Neutrophil (primary cell): Measurements from ENCODE around the gene TNRC6B.
A peak's percentile ranks its signal among the peaks of the same experiment; 100 is the strongest.

Experiments
- H3K27ac ChIP-seq: fragments of 200-600 bp; sonication (generic); 2 replicates; pipeline ENCODE4 v1.5.1; 2016; ENCODE audit warnings: mild to moderate bottlenecking, moderate library complexity
- H3K27me3 ChIP-seq: fragments of 200-600 bp; sonication (generic); 2 replicates; pipeline ENCODE4 v1.6.0; 2016; ENCODE audit warnings: mild to moderate bottlenecking
- H3K36me3 ChIP-seq: fragments of 200-600 bp; sonication (generic); 2 replicates; pipeline ENCODE4 v1.5.1; 2017
- H3K4me1 ChIP-seq, 2 experiments: fragments of 200-600 bp in 1 of 2; sonication (generic) in 1 of 2; 1 replicate in 1 of 2; 2 replicates in 1 of 2; pipeline versions ENCODE4 v1.5.1 to v1.6.1; 2013 to 2016; ENCODE audit warnings: low read depth in 1 of 2, low read length in 1 of 2, mild to moderate bottlenecking in 1 of 2, moderate library complexity in 1 of 2; ENCODE audit not compliant: control insufficient read depth in 1 of 2, insufficient read depth in 1 of 2
- H3K4me3 ChIP-seq, 2 experiments: fragments of 200-600 bp in 1 of 2; sonication (generic) in 1 of 2; 1 replicate in 1 of 2; 2 replicates in 1 of 2; pipeline ENCODE4 v1.5.1; 2013 to 2016; ENCODE audit warnings: low read depth in 1 of 2, low read length in 1 of 2, mild to moderate bottlenecking in 1 of 2, moderate library complexity in 1 of 2
- H3K9me3 ChIP-seq: fragments of 200-600 bp; sonication (generic); 2 replicates; pipeline ENCODE4 v1.5.1; 2016
- TF ChIP-seq, protein P1 (sequence below): fragments of 200-600 bp; sonication (generic); IDR thresholded peaks from 2 replicates; pipeline ENCODE4 v1.5.1; 2016; ENCODE audit warnings: antibody characterized with exemption

Gene TNRC6B, protein sequence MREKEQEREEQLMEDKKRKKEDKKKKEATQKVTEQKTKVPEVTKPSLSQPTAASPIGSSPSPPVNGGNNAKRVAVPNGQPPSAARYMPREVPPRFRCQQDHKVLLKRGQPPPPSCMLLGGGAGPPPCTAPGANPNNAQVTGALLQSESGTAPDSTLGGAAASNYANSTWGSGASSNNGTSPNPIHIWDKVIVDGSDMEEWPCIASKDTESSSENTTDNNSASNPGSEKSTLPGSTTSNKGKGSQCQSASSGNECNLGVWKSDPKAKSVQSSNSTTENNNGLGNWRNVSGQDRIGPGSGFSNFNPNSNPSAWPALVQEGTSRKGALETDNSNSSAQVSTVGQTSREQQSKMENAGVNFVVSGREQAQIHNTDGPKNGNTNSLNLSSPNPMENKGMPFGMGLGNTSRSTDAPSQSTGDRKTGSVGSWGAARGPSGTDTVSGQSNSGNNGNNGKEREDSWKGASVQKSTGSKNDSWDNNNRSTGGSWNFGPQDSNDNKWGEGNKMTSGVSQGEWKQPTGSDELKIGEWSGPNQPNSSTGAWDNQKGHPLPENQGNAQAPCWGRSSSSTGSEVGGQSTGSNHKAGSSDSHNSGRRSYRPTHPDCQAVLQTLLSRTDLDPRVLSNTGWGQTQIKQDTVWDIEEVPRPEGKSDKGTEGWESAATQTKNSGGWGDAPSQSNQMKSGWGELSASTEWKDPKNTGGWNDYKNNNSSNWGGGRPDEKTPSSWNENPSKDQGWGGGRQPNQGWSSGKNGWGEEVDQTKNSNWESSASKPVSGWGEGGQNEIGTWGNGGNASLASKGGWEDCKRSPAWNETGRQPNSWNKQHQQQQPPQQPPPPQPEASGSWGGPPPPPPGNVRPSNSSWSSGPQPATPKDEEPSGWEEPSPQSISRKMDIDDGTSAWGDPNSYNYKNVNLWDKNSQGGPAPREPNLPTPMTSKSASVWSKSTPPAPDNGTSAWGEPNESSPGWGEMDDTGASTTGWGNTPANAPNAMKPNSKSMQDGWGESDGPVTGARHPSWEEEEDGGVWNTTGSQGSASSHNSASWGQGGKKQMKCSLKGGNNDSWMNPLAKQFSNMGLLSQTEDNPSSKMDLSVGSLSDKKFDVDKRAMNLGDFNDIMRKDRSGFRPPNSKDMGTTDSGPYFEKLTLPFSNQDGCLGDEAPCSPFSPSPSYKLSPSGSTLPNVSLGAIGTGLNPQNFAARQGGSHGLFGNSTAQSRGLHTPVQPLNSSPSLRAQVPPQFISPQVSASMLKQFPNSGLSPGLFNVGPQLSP (N-terminal part only)

DNA sequence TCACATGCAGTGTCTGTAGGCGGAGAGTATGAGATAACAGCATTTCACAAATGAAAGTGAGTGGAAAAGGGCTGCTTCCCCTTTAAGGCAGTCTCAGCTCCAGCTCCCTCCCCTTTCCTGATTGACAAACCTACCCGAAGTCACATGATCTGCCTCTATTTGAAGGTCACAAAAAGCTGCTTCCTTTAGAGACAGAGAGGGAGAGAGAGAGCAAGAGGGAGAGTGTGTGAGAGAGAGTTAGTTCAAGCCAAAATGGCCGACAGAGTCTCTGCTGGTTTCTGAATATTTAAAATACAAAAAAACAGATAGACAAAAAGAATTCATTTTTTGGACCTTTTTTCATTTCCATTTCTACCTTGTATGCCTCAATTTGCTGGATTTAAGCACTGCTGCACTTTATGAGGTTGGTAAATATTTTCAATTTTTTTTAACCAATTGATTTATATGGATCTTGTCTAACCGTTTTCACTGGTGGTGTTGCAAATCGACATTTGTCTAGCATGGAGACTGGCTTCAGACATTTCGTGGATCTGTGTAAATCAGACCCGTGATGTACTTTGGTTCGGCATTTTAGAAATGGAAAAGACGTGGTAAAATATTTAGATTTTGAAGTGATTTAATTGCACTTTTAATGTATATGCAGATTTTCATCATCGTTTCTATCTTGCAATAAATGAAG lies at the start of gene TNRC6B:
Gene TNRC6B (plus strand): TSS at position 188 of the 679 bp plus-strand sequence. CDS start 211 bp downstream, at position 399.
- Histone ChIP-seq H3K27ac (peak within 1 kb of the TSS; percentile 80), H3K36me3 (no peaks in the 10 kb centered on the region), H3K9me3 (no peaks in the 10 kb centered on the region), H3K27me3 (no peaks in the 10 kb centered on the region), H3K4me1 (peaks cover 64 to 66% of the 10 kb centered on the region in 2 experiments), H3K4me3 (peak within 1 kb of the TSS; percentile 59 to 60)
- TF ChIP-seq, protein P1, sequence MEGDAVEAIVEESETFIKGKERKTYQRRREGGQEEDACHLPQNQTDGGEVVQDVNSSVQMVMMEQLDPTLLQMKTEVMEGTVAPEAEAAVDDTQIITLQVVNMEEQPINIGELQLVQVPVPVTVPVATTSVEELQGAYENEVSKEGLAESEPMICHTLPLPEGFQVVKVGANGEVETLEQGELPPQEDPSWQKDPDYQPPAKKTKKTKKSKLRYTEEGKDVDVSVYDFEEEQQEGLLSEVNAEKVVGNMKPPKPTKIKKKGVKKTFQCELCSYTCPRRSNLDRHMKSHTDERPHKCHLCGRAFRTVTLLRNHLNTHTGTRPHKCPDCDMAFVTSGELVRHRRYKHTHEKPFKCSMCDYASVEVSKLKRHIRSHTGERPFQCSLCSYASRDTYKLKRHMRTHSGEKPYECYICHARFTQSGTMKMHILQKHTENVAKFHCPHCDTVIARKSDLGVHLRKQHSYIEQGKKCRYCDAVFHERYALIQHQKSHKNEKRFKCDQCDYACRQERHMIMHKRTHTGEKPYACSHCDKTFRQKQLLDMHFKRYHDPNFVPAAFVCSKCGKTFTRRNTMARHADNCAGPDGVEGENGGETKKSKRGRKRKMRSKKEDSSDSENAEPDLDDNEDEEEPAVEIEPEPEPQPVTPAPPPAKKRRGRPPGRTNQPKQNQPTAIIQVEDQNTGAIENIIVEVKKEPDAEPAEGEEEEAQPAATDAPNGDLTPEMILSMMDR, result no peak

DNA sequence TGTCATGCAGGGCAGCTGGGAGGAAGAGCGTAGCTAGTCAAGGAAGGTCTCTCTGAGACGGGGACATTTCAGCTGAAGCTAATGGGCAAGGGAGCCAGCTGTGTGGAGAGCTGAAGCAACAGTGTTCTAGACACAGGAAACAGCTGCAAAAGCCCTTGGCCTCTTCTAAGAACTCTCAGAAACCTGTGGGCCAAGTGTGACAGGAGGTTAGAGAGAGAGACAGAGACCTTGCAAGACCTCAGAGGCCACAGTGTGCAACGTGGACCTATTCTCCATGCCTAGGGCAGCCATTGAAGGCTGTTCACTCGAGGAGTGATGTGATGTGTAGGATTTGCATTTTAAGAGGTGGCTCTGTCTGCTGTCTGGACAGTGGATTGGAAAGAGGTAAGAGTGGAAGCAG lies 48.7 kb upstream of the TNRC6B start:
- H3K27ac ChIP-seq, result no peak overlapping the region
- TF ChIP-seq, protein P1, result no peak
- H3K36me3 ChIP-seq, result peaks cover 48% of the 10 kb centered on the region

DNA sequence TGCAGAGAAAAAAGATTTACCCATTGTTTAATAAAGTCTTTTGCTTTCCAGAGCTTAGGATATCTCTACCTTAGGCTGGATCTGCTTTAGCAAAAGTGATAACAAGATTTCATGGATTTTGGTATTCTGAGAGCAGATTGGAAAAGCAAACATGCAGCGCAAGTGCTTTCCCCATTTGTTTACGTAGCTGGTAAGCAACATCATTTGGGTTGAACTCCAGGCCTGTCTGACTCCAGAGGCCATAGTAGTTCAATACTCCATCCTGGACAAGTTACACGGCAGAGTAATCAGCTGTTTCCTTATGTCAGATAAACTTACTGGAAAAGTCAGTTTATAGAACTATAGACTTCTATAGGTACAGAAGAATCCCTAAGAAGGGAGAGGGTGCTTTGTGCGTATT lies 40.6 kb upstream of the TNRC6B start:
- TF ChIP-seq, protein P1, result no peak
- Histone ChIP-seq H3K36me3 (peaks cover 35% of the 10 kb centered on the region), H3K4me1 (no peaks in the 10 kb centered on the region), H3K27me3 (no peaks in the 10 kb centered on the region), H3K27ac (no peak overlapping the region), H3K4me3 (no peak overlapping the region), H3K9me3 (no peaks in the 10 kb centered on the region)

More for the DNA sequence above, 48.7 kb upstream of the TNRC6B start:
- no peaks in the 10 kb centered on the region for H3K9me3 ChIP-seq
- H3K4me3 ChIP-seq, result no peak overlapping the region
- no peaks in the 10 kb centered on the region for H3K27me3 ChIP-seq
- H3K4me1 ChIP-seq, result peaks cover 0 to 5% of the 10 kb centered on the region in 2 experiments

DNA sequence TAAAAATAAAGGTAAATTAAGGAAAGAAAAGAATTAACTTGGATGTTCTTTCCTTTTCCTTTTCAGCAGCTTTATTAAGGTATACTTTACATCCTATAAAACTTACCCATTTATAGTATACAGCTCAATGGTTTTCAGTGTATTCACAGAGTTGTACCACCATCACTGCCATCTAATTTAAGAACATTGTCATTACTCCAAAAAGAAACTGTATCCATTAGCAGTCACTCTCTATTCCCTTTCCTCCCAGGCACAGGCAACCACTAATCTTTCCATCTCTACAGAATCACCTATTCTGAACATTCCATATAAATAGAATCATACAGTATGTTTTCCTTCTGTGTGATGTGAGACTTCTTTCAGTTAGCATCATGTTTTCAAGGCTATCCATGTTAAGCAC lies 38.9 kb upstream of the TNRC6B start:
- no peak overlapping the region for H3K4me3 ChIP-seq
- TF ChIP-seq, protein P1, result no peak
- H3K9me3 ChIP-seq, result no peaks in the 10 kb centered on the region
- peaks cover 39% of the 10 kb centered on the region for H3K36me3 ChIP-seq
- no peaks in the 10 kb centered on the region for H3K27me3 ChIP-seq
- H3K27ac ChIP-seq, result no peak overlapping the region
- H3K4me1 ChIP-seq, result no peaks in the 10 kb centered on the region
